Measurements from ENCODE around the gene RELCH.

RELCH gene

DNA sequence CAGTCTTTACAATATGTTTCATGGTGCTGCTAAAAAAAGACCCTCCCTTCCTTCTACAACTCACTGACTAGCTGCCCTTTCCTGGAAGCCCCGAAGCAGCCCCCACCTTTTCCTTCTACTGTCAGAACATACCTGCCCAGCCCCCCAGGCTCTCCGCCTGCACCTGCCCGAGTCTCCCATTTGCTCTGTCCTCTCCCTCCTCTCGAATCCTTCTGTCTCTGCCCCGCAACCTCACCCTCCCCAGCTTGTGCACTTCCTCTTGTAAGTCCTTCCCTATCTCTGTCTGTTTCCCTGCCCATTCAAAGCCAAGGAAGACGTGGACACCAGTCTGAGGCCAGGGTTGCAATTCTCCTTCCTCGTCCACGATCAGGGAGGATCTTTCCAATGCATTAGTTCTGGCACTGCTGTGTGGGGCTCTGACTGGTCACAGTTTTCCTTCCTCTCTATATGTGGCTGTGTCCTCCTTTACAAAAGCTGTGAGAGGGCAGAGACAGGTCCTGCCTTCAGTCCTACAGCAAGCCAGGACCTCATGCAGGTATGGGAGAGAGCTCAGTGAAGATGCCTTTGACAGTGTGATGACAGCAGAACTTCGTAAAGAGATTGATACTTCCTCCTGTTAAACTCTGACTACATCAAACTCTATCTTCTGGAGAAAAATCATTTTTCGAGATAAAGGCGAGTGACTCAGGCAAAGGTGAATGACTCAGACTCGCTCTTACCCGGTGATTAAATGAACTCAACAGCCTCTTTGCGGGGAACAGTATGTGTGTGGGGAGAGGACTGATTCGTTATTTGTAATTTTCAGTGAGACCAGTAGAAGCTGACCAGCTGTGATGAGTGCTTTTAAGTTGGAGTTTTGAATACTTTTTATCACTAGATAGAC lies 152.3 kb downstream of the RELCH start:
- DNase-seq (ENCODE audit: low read depth in 3 of 3): peak in 1 of 3 experiments; percentile 9

DNA sequence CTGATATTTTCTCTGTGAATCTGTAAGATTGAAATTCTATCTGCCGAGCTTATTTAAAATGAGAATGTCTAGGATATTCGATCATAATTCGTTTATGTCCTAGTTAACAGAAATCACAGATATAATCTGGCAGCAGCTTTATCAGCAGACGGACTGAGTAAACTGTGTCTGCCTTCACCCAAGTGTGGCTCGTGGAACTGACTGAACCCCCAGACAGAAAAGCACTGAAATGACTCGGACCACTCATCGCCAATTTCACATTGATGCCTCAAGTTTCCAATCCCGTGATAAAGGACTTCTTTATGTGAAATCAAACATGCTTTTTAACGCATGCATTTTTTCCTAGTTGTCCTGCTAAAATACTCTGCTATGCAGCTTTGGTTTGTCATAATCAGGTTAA lies 153.9 kb downstream of the RELCH start:
- no peak for DNase-seq (ENCODE audit: low read depth in 3 of 3)

DNA sequence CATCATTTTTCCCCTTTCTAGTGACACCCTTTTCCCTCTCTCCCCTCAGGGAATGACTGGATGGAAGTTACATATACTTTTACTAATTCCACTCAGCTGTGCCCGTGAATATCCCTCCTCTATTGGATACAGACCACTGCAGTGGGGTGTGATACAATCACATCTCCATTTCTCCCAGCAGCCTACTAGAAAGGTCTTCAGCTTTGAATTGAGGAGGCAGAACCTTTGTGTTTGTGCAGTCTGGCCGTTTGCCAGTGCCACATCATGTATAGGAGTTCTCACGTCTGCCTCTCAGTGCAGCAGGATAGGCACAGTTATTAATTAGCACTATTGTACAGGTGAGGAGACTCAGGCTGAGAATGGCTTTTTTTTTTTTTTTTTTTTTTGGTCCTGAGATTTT lies 154.4 kb downstream of the RELCH start:
- no peak for DNase-seq (ENCODE audit: low read depth in 3 of 3)

DNA sequence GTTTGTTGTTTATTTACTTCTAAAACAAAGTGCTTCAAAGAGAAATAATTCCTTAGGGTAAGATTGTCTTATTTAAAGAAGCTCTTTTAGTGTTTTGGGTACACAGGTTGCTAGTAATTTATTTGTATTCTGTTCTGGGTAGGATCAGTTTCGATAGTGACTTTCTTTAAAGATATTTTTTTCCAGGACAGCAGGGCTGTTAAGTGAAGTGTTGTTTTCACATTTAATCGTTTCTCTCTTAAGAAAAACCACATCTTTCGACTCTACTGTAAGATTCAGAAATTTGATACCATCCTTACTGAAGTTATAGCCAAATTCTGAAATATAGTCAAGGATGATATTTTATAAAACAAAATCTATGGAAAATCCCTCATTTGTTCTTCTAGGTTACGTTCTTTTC lies 155.8 kb downstream of the RELCH start:
- DNase-seq (ENCODE audit: low read depth in 3 of 3): no peak

DNA sequence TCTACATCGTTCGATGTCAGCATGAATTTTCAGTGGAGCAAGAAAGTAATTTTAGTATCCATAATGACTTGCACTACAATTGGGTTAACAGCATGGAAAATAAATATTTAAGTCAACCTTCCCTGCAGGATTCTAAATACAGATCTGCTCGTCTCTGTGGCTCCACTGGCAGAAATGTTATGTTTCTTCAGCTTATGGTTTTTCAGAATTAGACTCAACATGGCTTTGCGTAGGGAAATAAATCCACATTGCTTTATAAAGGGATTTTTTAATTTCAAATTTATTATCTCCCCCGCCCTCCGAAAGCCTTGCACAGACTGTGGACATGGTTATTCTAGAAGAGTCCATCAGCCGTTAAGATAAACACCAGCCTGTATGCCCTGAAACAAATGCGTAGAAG lies 156.3 kb downstream of the RELCH start:
- DNase-seq (ENCODE audit: low read depth in 3 of 3): no peak

DNA sequence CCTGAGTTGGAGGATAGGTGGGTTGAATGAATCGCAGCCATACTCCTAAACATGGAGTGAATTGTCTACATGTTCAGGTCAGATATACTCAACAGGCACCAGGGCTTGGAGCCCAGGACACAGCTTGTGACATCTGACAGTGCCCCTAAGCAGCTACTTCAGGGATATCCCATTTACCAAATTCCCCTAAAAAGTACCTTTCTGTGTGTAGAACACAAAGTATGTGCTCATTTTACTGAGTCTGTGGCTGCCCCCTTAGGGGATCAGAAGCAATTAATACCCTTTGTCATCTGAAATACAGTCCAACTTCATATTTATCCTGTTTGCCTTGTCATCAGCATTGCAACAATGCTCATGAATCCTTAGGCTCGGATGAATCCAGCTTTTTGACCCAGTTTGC lies 158.9 kb downstream of the RELCH start:
- no peak for DNase-seq (ENCODE audit: low read depth in 3 of 3)

DNA sequence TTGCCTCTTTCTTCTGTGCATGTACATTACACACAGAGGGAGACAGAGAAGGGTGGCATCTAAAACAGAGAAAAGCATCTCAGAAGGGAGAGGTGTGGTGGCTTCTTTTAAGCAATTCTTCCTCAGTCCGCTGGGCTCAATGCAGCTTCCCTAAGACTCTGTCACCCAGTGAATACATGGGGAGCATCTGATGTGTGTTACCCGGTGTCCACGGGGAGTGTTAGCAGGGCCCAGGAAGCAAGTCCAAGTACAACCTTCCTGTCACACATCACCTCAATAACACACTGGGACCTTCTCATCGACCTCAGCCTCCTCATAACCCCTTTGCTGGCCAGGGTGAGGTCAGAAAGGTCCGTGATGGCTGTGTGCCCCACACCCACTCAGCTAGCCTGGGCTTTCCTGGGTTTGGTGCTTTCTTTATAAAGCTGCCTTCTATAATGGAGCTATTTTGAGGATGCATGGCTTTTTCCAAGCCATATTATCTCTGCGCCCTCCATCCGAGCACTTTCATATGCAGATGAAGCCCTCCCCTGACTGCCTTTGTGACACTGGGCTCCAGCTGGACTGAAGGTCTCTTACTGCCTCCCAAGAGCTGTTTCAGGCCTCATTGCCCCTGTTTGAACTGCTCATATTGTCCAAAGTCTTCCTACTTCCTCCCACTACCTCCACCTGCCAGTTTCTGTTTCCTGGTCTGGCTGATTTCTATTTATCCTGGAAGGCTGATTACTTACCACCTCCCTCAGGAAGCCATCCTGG lies 159.5 kb downstream of the RELCH start:
- DNase-seq (ENCODE audit: low read depth in 3 of 3): no peak

DNA sequence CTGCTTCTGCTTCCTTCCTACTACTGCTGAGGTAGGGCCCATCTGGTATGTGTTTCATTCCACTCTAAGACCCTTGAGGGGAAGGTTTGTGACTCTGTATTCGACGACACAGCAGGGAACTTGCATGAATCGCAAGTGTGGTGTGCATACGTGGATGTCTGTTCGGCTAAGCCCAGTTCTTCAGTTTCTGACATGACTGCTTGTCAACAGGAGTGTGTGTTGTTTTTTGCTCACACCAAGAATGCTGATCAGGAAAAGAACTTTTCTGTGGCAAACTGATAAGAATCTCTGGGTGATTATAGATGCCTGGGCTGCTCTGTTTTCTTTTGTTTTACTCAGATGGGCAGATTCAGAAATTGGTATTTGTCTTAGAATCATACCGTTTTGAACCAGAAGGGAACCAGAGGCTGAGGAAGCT lies 160.0 kb downstream of the RELCH start:
- DNase-seq (ENCODE audit: low read depth in 3 of 3): no peak

DNA sequence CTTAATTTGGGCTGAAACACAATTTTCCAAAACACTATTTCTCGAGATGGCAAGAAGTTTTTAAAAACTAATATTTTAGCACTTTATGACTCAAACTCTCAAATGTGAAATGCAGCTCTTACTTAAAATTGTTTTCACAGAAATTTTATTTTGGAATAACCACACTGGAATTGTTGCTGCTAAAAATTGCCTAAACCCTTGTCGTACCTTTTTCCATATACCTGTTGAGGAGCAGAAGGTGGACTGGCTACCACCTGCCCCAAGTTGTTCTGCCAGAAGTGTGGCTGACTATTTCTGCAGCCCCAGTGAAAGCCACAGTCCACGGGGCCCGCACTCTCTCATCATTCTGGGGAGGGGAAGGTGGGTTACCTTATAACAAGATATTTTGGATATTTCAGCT lies 161.4 kb downstream of the RELCH start:
- DNase-seq (ENCODE audit: low read depth in 3 of 3): no peak

DNA sequence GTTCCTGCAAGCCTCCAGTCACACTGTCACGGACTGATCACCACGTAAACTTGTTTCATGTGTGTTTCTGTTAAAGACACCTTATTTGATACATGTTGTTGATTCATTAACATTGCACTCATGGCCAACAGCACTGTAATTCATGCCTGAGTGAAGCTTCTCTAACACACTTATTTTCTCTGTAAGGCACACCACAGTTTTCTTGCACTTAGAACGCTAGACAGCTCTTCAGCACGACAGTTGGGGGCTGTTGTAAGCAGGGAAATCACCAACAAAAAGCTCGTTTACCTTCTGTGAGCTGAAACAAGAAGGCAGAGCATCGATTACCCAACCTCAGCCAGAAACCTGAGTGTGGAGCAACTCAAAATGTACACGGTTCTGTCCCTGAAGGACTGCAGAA lies 166.1 kb downstream of the RELCH start:
- DNase-seq (ENCODE audit: low read depth in 3 of 3): no peak

DNA sequence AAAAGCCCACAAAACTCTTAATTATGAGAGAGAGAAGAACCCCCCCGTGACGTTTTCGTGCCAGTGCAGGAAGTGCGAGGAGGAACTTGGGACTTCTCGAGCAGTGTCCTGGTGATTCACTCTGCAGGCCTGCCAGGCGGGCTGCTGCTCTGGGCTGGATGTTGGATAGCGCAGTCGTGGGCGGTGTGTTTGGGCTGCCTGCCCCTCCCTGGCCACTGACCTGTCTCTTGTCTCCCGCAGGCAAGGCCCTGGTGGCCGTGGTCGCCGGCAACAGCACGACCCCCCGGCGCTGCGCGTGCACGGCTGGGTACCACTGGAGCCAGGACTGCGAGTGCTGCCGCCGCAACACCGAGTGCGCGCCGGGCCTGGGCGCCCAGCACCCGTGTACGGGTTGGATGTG lies 167.1 kb downstream of the RELCH start:
- DNase-seq (ENCODE audit: low read depth in 3 of 3): no peak

DNA sequence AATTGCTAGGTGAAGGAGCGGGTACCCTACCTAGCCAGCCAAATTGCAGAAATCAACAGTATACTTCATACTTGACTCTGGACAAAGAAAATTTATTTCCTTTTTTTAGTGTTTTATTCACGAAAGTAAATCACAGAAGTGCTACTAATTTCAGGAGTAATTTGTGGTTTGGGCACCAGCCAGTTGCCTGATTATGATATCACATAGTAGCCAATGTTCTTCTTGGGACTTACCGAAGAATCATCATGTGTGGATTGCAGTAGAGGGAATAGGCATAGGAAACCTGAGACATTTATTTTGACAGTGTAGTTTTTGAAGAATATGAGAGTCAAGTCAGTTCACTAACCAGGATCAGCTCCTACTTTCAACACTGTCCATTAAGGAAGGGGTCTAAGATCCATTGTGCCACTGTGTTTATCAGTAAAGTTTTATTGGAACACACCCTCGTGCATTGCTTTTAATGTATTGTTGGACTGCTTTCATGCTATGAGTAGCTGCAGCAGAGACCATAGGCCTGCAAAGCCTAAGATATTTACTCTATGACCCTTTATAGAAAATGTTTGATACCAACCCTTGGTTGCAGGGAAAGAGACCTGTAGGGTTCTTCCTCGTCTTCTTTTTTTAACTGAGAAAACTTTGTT lies 170.1 kb downstream of the RELCH start:
- no peak for DNase-seq (ENCODE audit: low read depth in 3 of 3)
